Fibroblast of lung (primary cell): ENCODE results near the gene CLCN3.

Experiments used
- CTCF ChIP-seq, 2 donors: IDR thresholded peaks in 1 of 2; conservative IDR thresholded peaks in 1 of 2; 1 replicate in 1 of 2; 2 replicates in 1 of 2; pipeline ENCODE4 v1.5.1; 2011 to 2012; ENCODE audit warnings: low read length in 2 of 2, control low read depth in 1 of 2, inconsistent platforms in 1 of 2, low read depth in 1 of 2, mild to moderate bottlenecking in 1 of 2
- EZH2 ChIP-seq: IDR thresholded peaks from 2 replicates; pipeline ENCODE4 v1.5.1; 2012; ENCODE audit warnings: low read length, control low read depth, mild to moderate bottlenecking; ENCODE audit errors: missing control alignments

DNA sequence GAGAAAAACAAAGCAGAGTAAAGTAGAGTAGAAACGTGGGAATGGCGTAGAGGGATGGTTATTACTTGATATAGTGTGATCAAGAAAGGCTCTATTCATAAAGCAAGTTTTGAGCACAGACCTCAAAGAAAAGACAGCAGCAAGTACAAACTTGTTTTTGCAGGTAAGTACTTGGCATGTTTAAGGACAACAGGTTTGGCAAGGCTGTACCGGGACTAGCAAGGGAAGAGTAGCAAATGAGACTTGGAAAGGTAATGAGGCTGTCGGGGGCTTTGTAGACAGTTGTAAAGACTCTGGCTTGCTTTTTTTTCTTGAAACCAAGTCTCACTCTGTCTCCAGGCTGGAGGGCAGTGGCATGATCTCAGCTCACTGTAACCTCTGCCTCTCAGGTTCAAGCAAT is 48.9 kb upstream of the CLCN3 start:
- TF ChIP-seq CTCF (conservative IDR thresholded peaks at IDR 0.05 in 1 of 2, IDR thresholded peaks at IDR 0.05 in 1 of 2; ENCODE audit: low read depth in 1 of 2, low read length in 2 of 2): no peak
- TF ChIP-seq EZH2: no peak
